Astrocyte of the spinal cord (primary cell): ENCODE data around the gene THAP4.
A peak's percentile ranks its signal among the peaks of the same experiment; 100 is the strongest.

ENCODE experiments used
- DNase-seq: peaks from one replicate; pipeline ENCODE4 v3.0.0; 2011; ENCODE audit warnings: low read depth, low spot score
- H3K4me3 ChIP-seq: 2 replicates; pipeline ENCODE4 v1.5.1; 2011; ENCODE audit warnings: low read depth, mild to moderate bottlenecking, low read length, moderate library complexity
- in situ Hi-C: cut with HindIII; loops from 2 replicates; pipeline ENCODE4 v1.10.0; 2017; ENCODE audit warnings: low sequenced_read_pairs
- TF ChIP-seq, protein P1 (sequence below): IDR thresholded peaks from 2 replicates; pipeline ENCODE4 v1.5.1; 2012; ENCODE audit warnings: low read depth, mild to moderate bottlenecking, low read length, inconsistent platforms

Gene THAP4

DNA sequence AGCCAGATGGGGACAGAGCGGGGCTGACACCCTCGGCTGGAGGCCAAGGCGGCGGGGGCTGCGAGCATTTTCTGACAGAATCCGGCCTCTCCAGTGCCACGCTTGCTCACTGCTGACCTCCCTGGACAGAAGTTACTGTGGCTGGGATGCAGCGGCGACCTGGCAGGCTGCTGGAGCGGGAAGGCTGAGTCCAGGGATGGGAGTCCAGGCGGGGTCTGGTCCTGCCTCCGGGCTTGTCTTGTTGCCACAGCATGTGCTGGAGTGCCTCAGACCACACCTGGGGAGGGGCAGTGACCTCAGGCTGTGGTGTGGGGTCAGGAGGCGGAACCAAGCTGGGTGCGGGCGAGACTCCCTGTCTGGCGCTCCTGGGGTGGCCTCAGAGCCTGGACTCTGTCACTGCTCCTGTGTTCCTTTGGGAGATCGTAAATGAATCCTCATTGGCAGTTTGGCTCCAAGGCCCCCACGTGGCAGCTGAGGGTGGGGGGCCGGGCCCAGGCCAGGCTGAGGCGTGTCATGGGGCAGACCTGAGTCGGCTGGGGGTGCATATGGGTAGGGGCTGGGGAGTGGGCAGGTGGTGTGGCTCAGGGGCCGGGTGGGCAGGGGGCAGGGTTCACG, 72.9 kb downstream of the THAP4 start:
- TF ChIP-seq, protein P1, sequence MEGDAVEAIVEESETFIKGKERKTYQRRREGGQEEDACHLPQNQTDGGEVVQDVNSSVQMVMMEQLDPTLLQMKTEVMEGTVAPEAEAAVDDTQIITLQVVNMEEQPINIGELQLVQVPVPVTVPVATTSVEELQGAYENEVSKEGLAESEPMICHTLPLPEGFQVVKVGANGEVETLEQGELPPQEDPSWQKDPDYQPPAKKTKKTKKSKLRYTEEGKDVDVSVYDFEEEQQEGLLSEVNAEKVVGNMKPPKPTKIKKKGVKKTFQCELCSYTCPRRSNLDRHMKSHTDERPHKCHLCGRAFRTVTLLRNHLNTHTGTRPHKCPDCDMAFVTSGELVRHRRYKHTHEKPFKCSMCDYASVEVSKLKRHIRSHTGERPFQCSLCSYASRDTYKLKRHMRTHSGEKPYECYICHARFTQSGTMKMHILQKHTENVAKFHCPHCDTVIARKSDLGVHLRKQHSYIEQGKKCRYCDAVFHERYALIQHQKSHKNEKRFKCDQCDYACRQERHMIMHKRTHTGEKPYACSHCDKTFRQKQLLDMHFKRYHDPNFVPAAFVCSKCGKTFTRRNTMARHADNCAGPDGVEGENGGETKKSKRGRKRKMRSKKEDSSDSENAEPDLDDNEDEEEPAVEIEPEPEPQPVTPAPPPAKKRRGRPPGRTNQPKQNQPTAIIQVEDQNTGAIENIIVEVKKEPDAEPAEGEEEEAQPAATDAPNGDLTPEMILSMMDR, result no peak
- in situ Hi-C loops, result no loop called here
- no peak overlapping the region for H3K4me3 ChIP-seq
- DNase-seq, result no peak

DNA sequence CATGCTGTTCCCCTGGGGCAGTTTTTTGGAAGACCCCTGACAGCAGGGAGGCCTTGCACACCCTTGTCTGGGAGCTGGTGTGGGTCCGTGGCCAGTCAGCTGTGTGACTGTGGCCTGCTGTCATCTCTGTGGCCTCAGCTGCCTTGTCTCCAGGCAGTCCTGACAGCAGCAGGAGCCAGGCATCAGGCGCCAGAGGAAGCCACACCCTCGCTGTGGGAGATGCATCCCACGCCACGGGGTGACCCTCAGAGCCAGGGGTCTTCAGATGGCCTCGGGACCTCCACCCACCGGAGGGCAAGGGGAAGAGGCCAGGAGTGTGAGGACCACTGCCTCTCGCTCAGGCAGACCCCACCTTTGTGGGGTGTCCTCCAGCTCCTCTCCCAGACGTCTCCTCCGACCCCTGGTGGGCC, 73.4 kb downstream of the THAP4 start:
- TF ChIP-seq, protein P1, result no peak
- H3K4me3 ChIP-seq, result no peak overlapping the region
- no peak for DNase-seq
- in situ Hi-C loops, result no loop called here

DNA sequence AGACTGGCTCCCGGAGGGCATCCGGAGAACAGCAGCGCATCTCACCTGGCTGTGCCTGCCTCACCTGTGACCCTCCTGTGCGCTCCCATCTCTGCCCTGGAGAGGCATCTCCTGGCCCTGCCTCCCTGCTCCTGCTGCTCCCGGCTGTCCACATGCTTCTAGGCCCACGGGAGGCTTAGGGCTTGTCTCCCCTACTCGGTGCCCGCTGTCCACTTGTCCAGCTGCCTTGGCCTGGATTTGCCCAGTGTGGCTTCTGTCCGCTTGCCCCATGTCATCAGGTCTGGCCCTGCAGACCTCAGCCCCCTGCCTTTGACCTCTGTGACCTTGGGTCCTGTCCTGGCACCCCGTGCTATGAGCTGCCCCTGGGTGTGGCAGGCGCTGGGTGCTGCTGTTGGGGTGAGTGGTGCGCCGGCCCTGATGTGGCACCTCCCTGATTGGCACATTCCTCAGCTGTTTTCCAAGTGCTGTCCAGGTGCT, 73.9 kb downstream of the THAP4 start:
- in situ Hi-C loops, result no loop called here
- DNase-seq, result no peak
- TF ChIP-seq, protein P1, result no peak
- H3K4me3 ChIP-seq, result no peak overlapping the region

DNA sequence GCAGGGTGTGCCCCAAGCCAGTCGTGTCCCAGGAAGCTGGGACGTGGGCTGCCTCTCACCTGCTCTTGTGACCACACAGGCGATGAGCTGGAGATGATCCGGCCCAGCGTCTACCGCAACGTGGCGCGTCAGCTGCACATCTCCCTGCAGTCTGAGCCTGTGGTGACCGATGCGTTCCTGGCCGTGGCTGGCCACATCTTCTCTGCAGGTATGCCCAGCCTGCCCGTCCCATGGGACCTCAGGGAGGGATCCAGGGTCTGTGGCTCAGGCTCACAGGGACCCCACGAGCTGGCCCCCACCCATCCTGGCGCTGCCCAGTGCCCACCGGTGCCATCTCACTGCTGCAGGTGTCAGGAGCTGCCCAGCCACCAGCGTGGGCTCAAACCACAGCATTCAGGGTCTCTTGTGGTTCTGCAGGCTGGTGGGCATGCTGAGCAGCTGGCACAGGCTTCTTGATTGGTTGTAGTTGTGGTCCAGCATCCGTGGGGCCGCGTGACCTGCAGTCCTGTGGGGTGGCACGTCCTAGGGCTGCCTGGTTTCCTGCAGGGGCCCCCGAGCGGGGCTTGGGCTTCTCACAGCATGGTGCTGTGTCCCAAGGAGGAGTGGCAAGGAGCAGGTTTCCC, 74.6 kb downstream of the THAP4 start:
- TF ChIP-seq, protein P1, result no peak
- no peak for DNase-seq
- in situ Hi-C loops, result no loop called here
- H3K4me3 ChIP-seq, result no peak overlapping the region

DNA sequence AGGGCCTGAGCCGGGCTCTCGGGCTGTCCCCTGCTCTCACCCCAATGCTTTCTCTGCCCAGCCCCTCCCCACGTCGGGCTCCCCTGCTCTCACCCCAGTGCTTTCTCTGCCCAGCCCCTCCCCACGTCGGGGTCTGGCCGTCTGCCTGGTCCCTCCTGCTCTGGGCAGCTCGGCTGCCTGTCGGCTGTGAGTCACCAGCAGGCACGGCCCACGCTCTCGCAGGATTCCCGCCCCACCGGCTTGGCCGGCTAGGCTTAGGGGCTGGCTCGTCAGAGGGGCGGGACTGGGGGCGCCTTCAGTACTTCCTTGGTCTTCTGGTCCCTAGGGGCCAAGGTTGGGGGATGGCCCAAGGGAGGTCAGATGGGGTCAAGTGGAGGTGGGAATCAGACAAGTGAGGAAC, 75.1 kb downstream of the THAP4 start:
- in situ Hi-C loops, result no loop called here
- peak; percentile 72 for DNase-seq
- no peak overlapping the region for H3K4me3 ChIP-seq
- TF ChIP-seq, protein P1, result no peak

DNA sequence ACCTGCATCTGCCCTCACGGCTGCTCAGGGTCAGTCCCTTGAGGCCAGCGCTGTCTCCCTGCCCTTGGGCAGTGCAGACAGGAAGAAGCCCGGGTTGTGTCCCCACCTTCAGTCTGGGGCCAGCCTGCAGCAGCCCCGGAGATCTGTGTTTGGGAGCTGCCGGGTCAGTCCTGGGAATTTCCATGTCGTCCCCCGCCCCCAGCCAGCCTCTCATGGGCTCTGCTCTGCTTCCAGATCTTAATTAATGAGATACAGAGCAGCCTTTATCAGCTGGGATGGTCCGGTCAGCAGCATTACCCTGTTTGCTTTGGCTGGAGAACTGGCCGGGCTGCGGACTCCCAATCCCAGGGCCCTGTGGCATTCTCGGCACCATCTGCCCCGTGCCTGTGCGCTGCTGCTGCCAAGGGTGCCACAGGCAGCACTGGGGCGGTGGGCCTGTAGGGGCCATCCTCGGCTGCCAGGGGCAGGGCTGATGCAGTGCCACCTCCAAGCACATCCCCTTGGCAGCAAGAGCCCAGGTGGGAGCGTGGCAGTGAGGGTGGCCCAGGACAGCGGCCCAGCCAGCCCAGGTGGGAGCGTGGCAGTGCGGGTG, 76.0 kb downstream of the THAP4 start:
- TF ChIP-seq, protein P1, result no peak
- H3K4me3 ChIP-seq, result no peak overlapping the region
- DNase-seq, result no peak
- in situ Hi-C loops, result no loop called here
